IPS-NIHi7 (cell line): ENCODE measurements around the gene CD99.

Experiments
- DNase-seq: peaks from one replicate; pipeline ENCODE4 v3.0.0; 2012; ENCODE audit warnings: mixed read lengths; ENCODE audit errors: extremely low spot score

CD99 gene

GRCh38 chrX:2698604-2699003 is 7.5 kb downstream of the CD99 start:
- DNase-seq = no peak

- DNase-seq = no peak
Measured at GRCh38 chrX:2699959-2700358, 8.9 kb downstream of the CD99 start.

GRCh38 chrX:2700405-2701320 is 9.6 kb downstream of the CD99 start:
- DNase-seq = no peak

GRCh38 chrX:2701600-2701999 is 10.5 kb downstream of the CD99 start:
- DNase-seq = no peak

- DNase-seq = no peak
Measured at GRCh38 chrX:2703991-2704369, 12.9 kb downstream of the CD99 start.

- DNase-seq = no peak
Measured at GRCh38 chrX:2705046-2705832, 14.1 kb downstream of the CD99 start.

DNA sequence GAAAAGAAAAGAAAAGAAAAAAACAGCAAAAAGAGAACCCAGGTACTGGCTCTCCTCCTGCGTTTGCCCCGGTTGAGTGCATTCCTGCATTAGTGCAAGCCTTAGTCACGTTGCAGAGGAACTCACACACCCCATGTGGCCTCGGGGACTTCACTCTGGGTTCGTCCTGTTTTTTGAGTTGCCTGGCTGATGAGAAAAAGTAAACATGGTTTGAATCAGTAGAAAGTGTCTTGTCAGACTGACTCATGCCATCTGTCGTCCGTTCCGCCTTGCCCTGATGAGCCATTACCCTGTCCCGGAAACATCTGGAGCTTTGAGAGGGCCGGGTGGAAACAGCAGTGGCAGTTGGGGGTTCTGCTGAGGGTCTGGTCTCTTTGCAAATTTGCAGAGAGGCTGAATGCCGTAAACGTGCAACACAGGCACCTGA is 16.3 kb downstream of the CD99 start:
- DNase-seq = peak; percentile 59

DNA sequence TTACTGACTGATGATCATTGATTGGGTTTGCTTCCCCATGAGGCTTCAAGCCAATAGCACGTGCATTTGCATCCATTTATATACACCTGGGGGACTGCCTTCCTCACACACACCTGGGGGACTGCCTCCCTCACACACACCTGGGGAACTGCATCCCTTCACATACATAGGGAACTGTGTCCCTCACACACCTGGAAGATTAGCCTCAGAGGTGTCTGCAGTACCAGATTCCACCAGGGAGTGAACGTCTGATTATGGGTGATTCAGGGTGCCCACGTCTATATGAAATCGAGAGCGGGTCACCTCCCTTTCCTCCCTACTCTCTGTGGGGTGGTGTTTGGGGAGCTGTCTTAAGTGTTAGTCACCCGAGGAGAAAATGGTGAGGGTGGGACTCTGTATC is 16.9 kb downstream of the CD99 start:
- no peak for DNase-seq

GRCh38 chrX:2708592-2709188 is 17.6 kb downstream of the CD99 start:
- no peak for DNase-seq

GRCh38 chrX:2709556-2709955 is 18.5 kb downstream of the CD99 start:
- DNase-seq = no peak

DNA sequence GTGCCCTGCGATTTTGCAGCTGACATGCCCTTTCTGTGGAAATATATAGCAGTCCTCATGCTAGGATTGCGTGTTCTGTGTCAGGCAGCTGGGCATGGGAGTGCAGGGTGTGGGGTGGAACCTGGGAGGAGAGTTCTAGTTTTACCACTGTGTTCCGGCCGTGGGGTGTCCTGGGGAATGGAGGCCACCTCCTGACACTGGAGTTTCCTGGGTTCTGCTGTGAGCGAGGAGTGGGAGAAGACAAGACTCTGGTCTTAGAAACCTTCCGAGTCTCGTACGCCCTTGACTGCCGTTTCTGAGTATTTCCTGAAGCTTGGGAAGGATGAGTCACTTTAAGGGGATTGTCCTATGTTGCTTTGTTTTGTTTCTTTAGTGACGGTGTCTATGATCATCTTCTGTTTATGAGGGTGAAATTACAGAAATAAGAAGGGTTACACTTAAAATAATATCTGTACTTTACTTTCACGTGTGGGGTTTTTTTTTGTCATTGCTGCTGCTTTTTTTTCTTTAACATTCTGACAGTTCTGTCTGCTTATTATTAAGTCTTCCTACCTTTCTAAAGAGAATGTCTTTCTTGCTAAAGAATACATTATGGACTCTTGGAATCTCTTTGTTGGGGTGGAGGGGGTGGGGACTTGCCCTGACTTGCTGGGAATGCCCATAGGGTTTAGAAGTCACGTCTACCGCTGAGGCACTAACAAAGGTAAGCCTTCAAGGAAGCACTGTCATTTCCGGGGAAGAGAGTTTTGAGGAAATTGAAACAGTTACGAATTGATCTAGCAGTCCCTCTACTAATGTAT is 19.1 kb downstream of the CD99 start:
- DNase-seq = no peak

GRCh38 chrX:2711441-2711840 is 20.3 kb downstream of the CD99 start:
- no peak for DNase-seq

DNA sequence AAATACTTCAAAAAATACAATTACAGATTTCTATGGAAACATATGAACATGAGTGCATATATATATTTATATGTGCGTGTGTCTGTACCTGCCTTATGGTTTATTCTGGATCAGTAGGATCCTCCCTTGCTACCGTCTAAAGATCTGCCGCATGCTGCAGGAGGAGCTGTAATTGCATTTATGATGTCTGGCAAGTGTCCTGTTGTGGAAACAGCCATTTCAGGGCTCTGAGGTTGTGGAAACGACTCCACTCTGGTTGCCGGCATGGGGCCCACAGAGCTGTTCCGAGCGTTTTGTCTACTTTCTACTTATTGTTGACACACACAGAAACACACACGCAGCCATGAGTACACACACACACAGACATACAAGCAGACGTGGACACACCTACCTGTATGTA is 21.3 kb downstream of the CD99 start:
- DNase-seq = no peak

GRCh38 chrX:2712890-2713840 is 22.1 kb downstream of the CD99 start:
- no peak for DNase-seq

- no peak for DNase-seq
Measured at GRCh38 chrX:2714551-2714950, 23.5 kb downstream of the CD99 start.

- DNase-seq = peak; percentile 29
Measured at GRCh38 chrX:2715066-2715600, 24.0 kb downstream of the CD99 start.

- DNase-seq = no peak
Measured at GRCh38 chrX:2717312-2717711, 26.2 kb downstream of the CD99 start.

- DNase-seq = no peak
Measured at GRCh38 chrX:2718821-2719220, 27.7 kb downstream of the CD99 start.

- DNase-seq = no peak
Measured at GRCh38 chrX:2719774-2720447, 28.8 kb downstream of the CD99 start.
